GM23338 (cell line): Measurements from ENCODE around the gene SHISA9. TPM values are rescaled to one million over a fixed set of nuclear protein-coding genes. Genes with fewer than 3 reads are reported as not detected.

Experiments used
- ATAC-seq: fragments of 200-7000 bp; cut with Tn5 transposase; 3 replicates; pipeline ENCODE4 v1.9.1; 2020
- DNase-seq: peaks from one replicate; pipeline ENCODE4 v3.0.0-alpha.2; 2015; ENCODE audit warnings: low spot score
- H2AFZ ChIP-seq: fragments of 200-600 bp; sonication (generic); 2 replicates; pipeline ENCODE4 v1.8.0; 2016; ENCODE audit warnings: antibody characterized with exemption, mild to moderate bottlenecking, moderate library complexity
- H3F3A ChIP-seq: fragments of 200-600 bp; sonication (generic); replicated peaks from 2 replicates; pipeline ENCODE4 v1.8.0; 2017; ENCODE audit warnings: antibody characterized with exemption, mixed run types, low read depth
- H3K27ac ChIP-seq: fragments of 200-600 bp; sonication (generic); 2 replicates; pipeline ENCODE4 v1.6.1; 2016; ENCODE audit warnings: low read depth
- H3K27me3 ChIP-seq: fragments of 200-600 bp; sonication (generic); 2 replicates; pipeline ENCODE4 v1.8.0; 2016; ENCODE audit warnings: mild to moderate bottlenecking, mixed run types, moderate library complexity; ENCODE audit not compliant: insufficient read depth
- H3K36me3 ChIP-seq: fragments of 200-600 bp; sonication (generic); 2 replicates; pipeline ENCODE4 v1.8.0; 2016; ENCODE audit warnings: mild to moderate bottlenecking; ENCODE audit not compliant: insufficient read depth
- H3K4me1 ChIP-seq: fragments of 200-600 bp; sonication (generic); 2 replicates; pipeline ENCODE4 v1.8.0; 2016; ENCODE audit warnings: mild to moderate bottlenecking, moderate library complexity; ENCODE audit not compliant: insufficient read depth
- H3K4me2 ChIP-seq: fragments of 200-600 bp; sonication (generic); 2 replicates; pipeline ENCODE4 v1.7.1; 2017; ENCODE audit warnings: mixed run types
- H3K4me3 ChIP-seq: fragments of 200-600 bp; sonication (generic); 2 replicates; pipeline ENCODE4 v1.6.1; 2016; ENCODE audit warnings: mixed run types
- H3K79me2 ChIP-seq: fragments of 200-600 bp; sonication (generic); replicated peaks from 2 replicates; pipeline ENCODE4 v1.8.0; 2017; ENCODE audit warnings: mild to moderate bottlenecking; ENCODE audit not compliant: insufficient read depth
- H3K9me2 ChIP-seq: fragments of 200-600 bp; sonication (generic); 2 replicates; pipeline ENCODE4 v1.8.0; 2017; ENCODE audit not compliant: insufficient read depth
- H4K20me1 ChIP-seq: fragments of 200-600 bp; sonication (generic); replicated peaks from 2 replicates; pipeline ENCODE4 v1.8.0; 2017; ENCODE audit warnings: mild to moderate bottlenecking; ENCODE audit not compliant: insufficient read depth
- H3K27ac Mint-ChIP-seq: 2 replicates; pipeline ENCODE4 v1.8.0; 2020; ENCODE audit warnings: inconsistent platforms, mild to moderate bottlenecking, moderate library complexity, mixed read lengths
- H3K27me3 Mint-ChIP-seq: 3 replicates; pipeline ENCODE4 v1.8.0; 2022; ENCODE audit warnings: low read depth, mild to moderate bottlenecking, moderate library complexity, mixed read lengths, inconsistent platforms; ENCODE audit not compliant: insufficient read depth, poor library complexity
- H3K36me3 Mint-ChIP-seq: 3 replicates; pipeline ENCODE4 v1.8.0; 2021; ENCODE audit warnings: low read depth, mild to moderate bottlenecking, inconsistent platforms, moderate library complexity, mixed read lengths
- H3K4me1 Mint-ChIP-seq: 3 replicates; pipeline ENCODE4 v1.8.0; 2020; ENCODE audit warnings: mild to moderate bottlenecking, inconsistent platforms, mixed read lengths
- H3K4me3 Mint-ChIP-seq: 3 replicates; pipeline ENCODE4 v1.8.0; 2021; ENCODE audit warnings: moderate library complexity, mild to moderate bottlenecking, inconsistent platforms, mixed read lengths
- H3K9me3 Mint-ChIP-seq: 3 replicates; pipeline ENCODE4 v1.8.0; 2020; ENCODE audit warnings: moderate library complexity, mild to moderate bottlenecking, inconsistent platforms, mixed read lengths
- EZH2phosphoT487 ChIP-seq: fragments of 200-600 bp; sonication (generic); IDR thresholded peaks from one replicate; pipeline ENCODE4 v1.8.1; 2018; ENCODE audit warnings: antibody characterized with exemption; ENCODE audit not compliant: unreplicated experiment
- JUNB ChIP-seq: IDR thresholded peaks from one replicate; pipeline ENCODE4 v1.6.1; 2016; ENCODE audit warnings: antibody characterized with exemption; ENCODE audit not compliant: unreplicated experiment
- POLR2AphosphoS5 ChIP-seq: IDR thresholded peaks from 2 replicates; pipeline ENCODE4 v1.6.1; 2016; ENCODE audit warnings: antibody characterized with exemption, low read depth
- STAT1 ChIP-seq: IDR thresholded peaks from one replicate; pipeline ENCODE4 v1.6.1; 2016; ENCODE audit warnings: antibody characterized with exemption; ENCODE audit not compliant: unreplicated experiment
- ZNF114 ChIP-seq: fragments of 250-450 bp; sonication (Bioruptor Pico); IDR thresholded peaks from 2 replicates; pipeline ENCODE4 v1.5.0; 2020; ENCODE audit warnings: mild to moderate bottlenecking, moderate library complexity
- polyA plus RNA-seq: library from polyadenylated mRNA; unstranded; fragments of >200 nt; fragmentation: Nextera tagmentation; extraction: Ambion mirVana; gene quantifications from 2 replicates; pipeline ENCODE4 v1.2.1, GENCODE V29; 2016
- total RNA-seq: library from RNA; depleted of rRNA; stranded (reverse); fragments of >200 nt; shearing (Covaris generic); gene quantifications from 2 replicates; pipeline ENCODE4 v1.2.3, GENCODE V29; 2014
- TF ChIP-seq, protein P1 (sequence below): IDR thresholded peaks from 2 replicates; pipeline ENCODE4 v1.6.1; 2016; ENCODE audit warnings: antibody characterized with exemption
- TF ChIP-seq, protein P2 (sequence below): fragments of 250-450 bp; sonication (Bioruptor Pico); IDR thresholded peaks from 2 replicates; pipeline ENCODE4 v1.5.0; 2020; ENCODE audit warnings: mild to moderate bottlenecking, moderate library complexity

Gene SHISA9
- total and polyA plus RNA-seq, 2 experiments from 2014 or later: 10.4 to 45.6 TPM

DNA sequence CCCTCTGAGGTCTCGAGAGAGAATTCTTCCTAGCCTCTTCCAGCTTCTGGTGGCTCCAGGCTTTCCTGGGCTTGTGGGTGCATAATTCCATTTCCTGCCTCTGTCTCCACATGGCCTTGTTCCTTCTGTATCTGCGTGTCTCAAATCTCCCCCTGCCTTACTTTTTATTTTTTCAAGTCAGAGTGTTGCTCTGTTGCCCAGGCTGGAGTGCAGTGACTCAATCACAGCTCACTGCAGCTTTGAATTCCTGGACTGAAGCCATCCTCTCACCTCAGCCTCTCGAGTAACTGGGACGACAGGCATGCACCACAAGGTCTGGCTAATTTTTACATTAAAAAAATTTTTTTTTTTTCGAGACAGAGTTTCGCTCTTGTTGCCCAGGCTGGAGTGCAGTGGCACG, 120.6 kb downstream of the SHISA9 start:
- Histone ChIP-seq H3K4me1 (peaks cover 26% of the 10 kb centered on the region), H3K9me2 (peaks cover 8% of the 10 kb centered on the region; the same call in 1 of the 2 replicates), H3K4me3 (no peak overlapping the region), H3K36me3 (no peaks in the 10 kb centered on the region), H4K20me1 (no peaks in the 10 kb centered on the region; the same call in none of the 2 replicates), H3K27me3 (no peaks in the 10 kb centered on the region), H3F3A (no peaks in the 10 kb centered on the region), H3K79me2 (peaks cover 68% of the 10 kb centered on the region), H3K27ac (no peak overlapping the region), H3K4me2 (no peak overlapping the region), H2AFZ (no peak overlapping the region)
- TF ChIP-seq EZH2phosphoT487: no peak
- TF ChIP-seq, protein P1, sequence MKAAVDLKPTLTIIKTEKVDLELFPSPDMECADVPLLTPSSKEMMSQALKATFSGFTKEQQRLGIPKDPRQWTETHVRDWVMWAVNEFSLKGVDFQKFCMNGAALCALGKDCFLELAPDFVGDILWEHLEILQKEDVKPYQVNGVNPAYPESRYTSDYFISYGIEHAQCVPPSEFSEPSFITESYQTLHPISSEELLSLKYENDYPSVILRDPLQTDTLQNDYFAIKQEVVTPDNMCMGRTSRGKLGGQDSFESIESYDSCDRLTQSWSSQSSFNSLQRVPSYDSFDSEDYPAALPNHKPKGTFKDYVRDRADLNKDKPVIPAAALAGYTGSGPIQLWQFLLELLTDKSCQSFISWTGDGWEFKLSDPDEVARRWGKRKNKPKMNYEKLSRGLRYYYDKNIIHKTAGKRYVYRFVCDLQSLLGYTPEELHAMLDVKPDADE: no peak
- no peak for TF ChIP-seq POLR2AphosphoS5
- TF ChIP-seq STAT1: no peak
- TF ChIP-seq, protein P2, sequence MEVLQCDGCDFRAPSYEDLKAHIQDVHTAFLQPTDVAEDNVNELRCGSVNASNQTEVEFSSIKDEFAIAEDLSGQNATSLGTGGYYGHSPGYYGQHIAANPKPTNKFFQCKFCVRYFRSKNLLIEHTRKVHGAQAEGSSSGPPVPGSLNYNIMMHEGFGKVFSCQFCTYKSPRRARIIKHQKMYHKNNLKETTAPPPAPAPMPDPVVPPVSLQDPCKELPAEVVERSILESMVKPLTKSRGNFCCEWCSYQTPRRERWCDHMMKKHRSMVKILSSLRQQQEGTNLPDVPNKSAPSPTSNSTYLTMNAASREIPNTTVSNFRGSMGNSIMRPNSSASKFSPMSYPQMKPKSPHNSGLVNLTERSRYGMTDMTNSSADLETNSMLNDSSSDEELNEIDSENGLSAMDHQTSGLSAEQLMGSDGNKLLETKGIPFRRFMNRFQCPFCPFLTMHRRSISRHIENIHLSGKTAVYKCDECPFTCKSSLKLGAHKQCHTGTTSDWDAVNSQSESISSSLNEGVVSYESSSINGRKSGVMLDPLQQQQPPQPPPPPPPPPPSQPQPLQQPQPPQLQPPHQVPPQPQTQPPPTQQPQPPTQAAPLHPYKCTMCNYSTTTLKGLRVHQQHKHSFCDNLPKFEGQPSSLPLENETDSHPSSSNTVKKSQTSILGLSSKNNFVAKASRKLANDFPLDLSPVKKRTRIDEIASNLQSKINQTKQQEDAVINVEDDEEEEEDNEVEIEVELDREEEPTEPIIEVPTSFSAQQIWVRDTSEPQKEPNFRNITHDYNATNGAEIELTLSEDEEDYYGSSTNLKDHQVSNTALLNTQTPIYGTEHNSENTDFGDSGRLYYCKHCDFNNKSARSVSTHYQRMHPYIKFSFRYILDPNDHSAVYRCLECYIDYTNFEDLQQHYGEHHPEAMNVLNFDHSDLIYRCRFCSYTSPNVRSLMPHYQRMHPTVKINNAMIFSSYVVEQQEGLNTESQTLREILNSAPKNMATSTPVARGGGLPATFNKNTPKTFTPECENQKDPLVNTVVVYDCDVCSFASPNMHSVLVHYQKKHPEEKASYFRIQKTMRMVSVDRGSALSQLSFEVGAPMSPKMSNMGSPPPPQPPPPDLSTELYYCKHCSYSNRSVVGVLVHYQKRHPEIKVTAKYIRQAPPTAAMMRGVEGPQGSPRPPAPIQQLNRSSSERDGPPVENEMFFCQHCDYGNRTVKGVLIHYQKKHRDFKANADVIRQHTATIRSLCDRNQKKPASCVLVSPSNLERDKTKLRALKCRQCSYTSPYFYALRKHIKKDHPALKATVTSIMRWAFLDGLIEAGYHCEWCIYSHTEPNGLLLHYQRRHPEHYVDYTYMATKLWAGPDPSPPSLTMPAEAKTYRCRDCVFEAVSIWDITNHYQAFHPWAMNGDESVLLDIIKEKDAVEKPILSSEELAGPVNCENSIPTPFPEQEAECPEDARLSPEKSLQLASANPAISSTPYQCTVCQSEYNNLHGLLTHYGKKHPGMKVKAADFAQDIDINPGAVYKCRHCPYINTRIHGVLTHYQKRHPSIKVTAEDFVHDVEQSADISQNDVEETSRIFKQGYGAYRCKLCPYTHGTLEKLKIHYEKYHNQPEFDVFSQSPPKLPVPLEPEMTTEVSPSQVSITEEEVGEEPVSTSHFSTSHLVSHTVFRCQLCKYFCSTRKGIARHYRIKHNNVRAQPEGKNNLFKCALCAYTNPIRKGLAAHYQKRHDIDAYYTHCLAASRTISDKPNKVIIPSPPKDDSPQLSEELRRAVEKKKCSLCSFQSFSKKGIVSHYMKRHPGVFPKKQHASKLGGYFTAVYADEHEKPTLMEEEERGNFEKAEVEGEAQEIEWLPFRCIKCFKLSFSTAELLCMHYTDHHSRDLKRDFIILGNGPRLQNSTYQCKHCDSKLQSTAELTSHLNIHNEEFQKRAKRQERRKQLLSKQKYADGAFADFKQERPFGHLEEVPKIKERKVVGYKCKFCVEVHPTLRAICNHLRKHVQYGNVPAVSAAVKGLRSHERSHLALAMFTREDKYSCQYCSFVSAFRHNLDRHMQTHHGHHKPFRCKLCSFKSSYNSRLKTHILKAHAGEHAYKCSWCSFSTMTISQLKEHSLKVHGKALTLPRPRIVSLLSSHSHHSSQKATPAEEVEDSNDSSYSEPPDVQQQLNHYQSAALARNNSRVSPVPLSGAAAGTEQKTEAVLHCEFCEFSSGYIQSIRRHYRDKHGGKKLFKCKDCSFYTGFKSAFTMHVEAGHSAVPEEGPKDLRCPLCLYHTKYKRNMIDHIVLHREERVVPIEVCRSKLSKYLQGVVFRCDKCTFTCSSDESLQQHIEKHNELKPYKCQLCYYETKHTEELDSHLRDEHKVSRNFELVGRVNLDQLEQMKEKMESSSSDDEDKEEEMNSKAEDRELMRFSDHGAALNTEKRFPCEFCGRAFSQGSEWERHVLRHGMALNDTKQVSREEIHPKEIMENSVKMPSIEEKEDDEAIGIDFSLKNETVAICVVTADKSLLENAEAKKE (CRISPR knock-in tag): no peak
- TF ChIP-seq ZNF114: no peak
- TF ChIP-seq JUNB: no peak
- no peak for DNase-seq
- Mint-ChIP-seq H3K4me1 (peaks cover 26% of the 10 kb centered on the region), H3K9me3 (no peaks in the 10 kb centered on the region), H3K27ac (no peak overlapping the region), H3K27me3 (peaks cover 9% of the 10 kb centered on the region), H3K4me3 (no peak overlapping the region), H3K36me3 (no peaks in the 10 kb centered on the region; the same call in 2 of the 3 replicates)
- ATAC-seq: no peak
